HG03565 (cell line): Measurements from ENCODE around the gene FAM187B.
"Not testable (repeated sequence)": the region's sequence is repeated elsewhere in the genome, so short reads cannot be mapped to it uniquely, and the experiment has no call there.

Experiments
- ATAC-seq: cut with Tn5 transposase; IDR thresholded peaks from one replicate; pipeline ENCODE4 v1.9.1; 2021; ENCODE audit warnings: mild to moderate bottlenecking, moderate library complexity; ENCODE audit not compliant: unreplicated experiment

FAM187B gene

DNA sequence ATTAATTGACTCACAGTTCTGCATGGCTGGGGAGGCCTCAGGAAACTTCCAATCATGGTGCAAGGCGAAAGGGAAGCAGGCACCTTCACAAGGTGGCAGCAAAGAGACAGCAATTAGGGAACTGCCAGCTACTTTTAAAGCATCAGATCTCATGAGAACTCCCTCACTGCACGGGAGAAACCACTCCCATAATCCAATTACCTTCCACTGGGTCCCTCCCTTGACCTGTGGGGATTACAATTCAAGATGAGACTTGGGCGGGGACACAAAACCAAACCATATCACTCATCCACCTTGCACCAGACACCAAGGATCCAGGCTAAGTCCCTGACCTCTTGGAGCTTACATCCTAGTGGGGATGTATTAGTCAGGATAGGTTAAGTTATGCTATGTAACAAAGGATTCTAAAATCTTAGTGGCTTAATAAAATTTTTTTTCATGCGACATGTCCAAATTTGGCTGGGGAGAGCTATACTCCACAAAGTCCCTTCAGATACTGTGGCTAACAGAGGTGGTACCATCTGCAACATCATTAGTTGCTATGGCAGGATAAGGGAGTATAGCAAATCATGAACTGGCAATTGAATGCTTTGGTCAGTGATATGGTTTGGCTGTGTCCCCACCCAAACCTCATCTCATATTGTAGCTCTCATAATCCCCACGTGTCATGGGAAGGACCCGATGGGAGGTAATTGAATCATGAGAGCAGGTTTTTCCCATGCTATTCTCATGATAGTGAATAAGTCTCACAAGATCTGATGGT lies 8.3 kb upstream of the FAM187B start:
- ATAC-seq, result no peak

DNA sequence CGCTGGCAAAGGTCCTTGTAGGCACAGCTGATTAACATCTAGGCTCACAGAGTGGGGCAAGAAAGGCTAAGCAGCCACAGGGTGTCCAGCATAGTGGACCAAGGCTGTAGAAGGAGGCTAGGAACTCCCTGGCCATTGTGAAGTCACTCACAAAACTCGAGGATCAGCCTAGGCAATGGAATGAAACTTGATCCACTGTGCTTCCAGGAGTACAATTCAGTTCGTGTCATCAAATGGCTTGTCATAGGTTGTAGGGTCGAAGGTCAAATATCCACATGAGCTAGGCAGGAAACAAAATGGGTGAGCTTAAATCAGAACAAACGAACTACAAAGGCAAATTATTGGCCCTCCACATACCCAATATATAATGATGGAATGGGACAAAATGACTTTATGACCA lies 4.4 kb upstream of the FAM187B start:
- ATAC-seq, result no peak

DNA sequence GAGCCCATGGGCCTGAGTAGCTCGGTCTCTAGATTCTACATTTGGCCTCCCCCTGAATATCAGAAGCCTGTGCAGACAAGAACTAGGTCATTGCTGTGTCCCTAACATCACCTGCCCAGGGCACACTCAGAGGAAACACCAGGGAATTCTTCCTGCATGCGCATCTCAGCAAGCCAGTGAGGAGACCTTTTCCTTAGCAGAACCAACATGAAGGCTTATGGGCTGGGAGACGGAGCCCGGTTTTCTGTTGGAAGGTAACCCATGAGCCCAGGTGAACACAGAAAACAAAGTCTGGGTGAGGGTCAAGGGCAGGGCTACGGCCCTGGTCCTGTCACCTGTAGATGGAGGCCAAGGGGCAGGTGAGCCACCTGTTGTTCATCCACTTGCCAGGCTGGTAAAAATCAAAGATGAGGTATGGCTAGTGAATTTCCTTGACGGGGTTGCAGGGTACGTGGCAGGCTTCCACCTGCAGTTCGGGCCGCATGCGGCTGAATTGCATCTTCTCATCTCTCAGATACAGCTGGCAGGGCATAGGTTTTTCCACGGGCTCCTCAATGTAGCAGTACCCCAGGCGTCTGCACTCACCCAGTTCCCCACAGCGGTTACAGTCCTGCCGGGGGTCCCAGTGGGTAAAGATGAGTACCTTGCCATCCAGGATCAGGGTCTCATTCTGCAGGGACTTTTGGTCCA lies 3.6 kb upstream of the FAM187B start:
- ATAC-seq, result no peak

DNA sequence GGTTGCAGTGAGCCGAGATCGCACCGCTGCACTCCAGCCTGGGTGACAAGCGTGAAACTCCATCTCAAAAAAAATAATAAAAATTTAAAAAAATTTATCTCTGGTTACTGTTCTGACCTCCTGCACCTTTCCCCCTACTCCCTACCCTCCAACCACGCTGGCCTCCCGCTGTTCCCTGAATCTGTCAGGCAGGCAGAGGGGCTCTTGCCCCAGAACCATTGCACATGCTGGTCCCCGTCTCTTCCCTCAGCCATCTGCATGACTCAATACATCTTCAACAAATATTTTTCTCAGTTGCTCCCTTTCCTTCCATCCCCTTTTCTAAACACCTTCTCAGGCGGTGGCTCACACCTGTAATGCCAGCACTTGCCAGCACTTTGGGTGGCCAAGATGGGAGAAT lies 1.1 kb upstream of the FAM187B start:
- no peak for ATAC-seq

DNA sequence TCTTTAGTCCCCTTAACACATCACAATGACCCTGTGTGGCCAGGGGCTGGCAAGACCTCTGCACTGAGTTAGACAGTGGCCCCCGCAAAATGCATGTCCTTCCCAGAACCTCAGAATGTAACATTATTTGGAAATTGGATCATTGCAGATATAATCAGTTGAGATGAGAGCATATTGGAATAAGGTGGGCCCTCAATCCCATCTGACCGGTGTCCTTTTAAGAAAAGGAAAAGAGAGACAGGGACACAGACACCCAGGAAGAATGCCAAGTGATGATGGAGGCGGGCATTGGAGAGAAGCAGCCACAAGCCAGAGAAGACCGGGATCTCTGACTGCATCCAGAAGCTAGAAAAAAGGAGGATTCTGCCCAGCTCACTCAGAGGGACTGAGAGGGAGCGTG lies 1.8 kb downstream of the FAM187B start:
- ATAC-seq, result no peak

DNA sequence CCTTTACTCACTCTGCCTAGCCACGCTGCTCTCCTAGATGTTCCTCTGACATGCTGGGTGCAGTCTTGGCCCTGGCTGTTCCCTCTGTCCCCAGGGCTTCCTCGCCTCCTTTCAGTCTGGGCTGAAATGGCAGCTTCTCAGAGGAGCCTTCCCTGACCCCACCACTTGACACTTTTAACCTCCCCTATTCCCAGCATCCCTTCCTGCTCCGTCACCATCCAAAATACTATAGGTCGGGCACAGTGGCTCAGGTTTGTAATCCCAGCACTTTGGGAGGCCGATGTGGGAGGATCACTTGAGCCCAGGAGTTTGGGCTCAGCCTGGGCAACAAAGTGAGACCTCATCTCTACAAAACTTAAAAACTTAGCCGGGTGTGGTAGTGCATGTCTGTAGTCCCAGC lies 2.6 kb downstream of the FAM187B start:
- ATAC-seq, result no peak

DNA sequence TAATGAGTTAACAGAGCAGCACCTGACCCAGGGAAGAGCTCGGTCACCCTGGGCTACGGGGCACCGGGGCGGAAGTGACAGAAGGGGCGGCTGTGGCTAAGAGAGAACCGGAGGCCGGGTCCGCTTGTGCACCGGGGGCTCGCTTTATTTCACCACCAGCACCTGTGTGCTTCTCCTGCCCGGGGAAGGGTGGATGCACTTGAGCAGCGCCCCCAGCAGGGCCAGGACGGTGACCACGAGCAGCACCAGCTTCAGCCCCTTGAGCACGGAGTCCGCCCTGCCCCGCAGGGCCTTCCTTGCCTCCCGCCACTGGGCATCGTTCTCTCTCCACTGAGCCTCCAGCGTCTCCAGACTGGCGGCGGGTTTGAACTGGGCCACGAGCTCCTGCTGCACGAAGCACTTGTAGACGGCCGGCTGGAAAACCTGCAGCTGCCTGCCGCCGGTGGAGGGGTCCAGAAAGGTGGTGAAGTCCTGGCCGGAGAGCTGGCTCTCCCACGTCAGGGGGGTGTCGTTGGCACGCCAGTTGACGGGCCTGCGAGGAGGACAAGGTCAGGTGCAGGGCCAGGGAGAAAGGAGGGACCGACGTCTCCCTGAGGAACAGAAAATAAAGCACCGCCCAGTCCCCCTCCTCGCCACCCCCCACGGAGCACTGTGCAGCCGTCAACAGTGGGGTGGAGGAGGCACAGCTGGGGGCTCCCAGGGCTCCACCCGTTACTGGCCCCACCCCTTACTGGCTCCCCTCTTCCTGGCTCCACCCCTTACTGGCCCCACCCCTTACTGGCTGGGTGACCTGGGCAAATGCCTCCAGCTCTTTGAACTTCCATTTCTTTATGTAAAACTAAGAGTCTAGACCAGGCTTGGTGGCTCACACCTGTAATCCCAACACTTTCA lies 3.6 kb downstream of the FAM187B start:
- ATAC-seq, result no peak

DNA sequence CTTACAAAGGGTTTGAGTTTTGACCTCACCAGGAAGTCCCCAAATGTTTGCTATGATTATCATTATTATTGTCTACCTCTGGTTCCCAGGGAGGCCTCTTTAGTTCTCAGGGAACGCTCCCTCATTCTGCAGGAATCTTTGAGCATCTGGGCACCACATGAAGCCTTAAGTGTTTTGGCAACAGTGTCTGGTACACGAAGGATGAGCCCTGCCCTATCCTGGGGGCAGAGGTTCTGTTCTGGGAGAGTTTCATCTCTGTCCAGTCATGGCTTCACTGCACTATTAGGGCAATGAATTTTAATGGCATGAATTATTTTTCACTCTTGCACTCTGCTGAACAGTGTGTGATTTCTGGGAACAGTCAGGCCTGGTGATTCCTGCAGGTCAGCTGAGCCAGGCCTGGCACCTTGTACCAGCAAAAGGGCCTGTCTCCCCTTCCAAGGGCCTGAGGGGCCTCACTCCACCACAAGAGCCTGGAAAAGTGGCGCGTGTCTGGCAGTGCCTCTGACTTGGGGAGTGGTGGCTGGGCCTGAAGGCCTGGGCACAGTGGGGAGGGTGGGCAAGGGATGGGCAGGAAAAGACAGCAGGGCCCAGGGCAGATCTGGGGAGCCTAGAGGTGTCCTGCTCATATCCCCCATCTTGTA lies 4.6 kb downstream of the FAM187B start:
- ATAC-seq, result no peak

DNA sequence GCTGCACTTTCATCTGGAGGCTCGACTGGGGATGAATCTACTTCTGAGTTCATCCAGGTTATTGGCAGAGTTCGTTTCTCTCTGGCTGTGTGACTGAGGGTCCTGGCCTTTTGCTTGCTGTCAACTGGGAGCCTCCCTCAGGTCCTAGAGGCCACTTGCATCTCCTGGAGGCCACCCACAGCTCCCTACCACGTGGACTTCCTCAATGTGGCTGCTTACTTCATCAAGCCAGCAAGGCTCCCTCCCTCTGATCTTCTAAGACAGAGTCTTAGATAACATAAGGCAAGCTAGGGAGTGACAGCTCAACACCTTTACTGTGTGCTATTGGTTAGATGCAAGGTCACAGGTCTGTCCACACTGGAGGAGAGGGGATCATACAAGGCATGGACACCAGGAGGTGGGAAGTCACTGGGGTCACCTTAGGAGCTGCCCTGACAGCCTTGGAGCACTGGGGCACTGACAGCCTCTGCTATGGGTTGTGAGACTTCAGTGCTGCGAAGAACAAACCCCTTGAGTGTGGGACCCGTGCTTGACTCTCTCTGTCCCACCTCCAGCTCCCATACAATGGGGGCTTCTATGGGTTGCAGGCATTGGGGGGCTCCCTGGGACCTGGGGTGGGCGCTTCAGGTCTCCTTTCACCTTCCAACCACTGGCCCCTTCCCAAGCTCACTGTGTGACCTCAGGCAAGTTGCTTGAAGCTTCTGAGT lies 5.3 kb downstream of the FAM187B start:
- ATAC-seq, result no peak

DNA sequence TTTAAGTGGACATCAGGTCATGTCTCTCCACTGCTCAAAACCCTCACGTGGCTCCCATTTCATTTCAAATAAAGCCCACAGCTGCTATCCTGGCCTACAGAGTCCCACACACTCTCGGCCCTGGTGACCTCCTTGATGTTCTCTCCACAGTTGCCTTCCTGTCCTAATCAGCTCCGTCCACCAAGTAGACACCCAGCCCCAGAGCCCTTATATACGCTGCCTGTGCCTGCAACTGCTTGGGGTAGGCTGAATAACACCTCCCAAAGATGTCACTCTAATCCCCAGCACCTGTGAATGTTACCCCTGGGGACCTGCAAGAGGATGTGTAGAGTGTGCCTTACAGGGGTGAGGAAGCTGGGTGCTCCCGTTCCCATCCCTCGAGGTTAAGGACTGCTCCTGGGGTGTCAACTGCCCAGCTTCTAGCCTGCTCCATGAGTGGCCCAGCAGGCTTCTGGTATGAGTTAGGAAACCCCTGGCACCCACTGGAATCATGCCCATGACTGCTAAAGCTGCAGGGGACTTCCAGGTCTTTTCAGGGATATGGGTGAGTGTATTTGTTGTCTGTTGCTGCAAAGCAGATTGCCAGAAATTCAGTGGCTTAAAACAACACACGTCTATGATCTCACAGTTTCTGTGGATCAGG lies 6.0 kb downstream of the FAM187B start:
- no peak for ATAC-seq

DNA sequence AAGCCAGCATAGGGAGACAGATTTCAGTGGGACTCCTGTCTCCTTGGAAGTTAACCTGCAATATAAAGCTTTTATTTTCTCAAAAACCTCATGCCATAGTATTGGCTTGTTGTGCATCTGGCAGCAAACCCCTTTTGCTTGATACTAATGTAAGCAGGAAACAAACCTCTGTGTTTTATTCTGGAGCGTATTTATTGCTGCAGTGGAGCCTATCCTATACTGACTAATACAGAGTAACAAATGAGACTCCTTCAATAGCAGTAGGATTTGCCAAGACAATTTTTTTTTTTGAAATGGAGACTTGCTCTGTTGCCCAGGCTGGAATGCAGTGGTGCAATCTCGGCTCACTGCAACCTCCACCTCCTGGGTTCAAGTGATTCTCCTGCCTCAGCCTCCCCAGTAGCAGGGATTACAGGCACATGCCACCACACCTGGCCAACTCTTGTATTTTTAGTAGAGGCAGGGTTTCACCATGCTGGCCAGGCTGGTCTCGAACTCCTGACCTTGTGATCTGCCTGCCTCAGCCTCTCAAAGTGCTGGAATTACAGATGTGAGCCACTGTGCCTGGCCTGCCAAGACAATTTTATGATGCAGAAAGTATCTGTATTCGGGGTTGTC lies 7.5 kb downstream of the FAM187B start:
- not testable (repeated sequence) for ATAC-seq

DNA sequence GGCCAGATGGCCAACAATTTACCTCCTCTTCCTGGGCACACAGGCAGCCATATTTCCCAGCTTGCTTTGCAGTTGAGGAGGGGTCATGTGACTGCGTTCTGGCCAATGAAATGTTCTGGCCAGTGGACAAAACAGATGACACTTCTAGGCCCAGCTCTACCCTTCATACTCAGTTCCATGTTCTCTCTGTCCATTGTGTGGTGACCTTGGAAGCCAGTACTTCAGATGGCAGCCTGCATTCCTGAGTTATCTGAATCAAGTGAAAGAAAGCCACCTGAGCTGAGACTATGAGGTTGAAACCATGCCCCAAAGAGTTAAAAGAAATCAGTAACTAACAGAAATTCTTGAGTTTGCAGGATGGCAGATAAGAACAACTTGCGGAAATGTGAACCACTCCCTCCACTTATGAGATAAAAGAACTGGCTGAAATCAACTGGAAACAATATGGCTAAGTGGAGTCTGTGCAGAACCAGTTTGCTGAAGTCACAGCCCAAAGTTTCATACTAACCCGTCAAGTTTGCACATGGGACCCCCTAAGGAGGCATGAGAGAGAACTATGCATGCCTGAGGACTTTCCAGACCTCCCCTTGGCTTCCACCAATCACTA lies 8.1 kb downstream of the FAM187B start:
- no peak for ATAC-seq

DNA sequence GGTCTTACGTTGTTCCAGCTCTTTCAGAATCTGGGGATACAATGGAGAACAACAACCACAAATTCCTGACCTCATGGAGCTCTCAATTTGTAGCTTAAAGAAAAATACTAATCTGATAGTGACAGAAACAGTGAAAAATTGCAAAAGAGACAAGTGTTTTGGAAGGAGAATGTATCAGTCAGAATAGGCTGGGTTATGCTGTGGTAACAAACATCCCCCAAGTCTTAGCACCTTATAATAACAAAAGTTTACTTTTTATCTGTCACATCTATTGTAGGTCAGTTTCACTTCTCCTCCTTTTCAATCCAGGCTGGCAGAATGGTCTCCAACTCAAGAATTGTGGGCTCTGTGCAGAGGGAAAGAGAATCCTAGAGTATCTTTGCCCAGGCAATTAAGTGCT lies 9.5 kb downstream of the FAM187B start:
- no peak for ATAC-seq

DNA sequence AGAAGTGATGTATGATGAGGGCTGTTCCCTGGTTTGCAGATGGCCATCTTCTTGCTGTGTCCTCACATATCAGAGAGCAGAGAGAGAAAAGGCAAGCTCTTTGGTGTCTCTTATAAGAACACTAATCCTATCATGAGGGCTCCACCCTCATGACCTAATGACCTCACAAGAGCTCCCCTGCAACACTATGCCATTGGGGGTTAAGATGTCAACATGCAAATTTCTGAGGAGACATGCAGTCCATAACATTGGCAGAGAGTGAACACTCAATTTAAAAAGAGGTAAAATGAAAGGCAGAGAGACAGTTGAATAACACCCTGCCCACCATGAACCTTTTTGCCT lies 10.9 kb downstream of the FAM187B start:
- no peak for ATAC-seq

DNA sequence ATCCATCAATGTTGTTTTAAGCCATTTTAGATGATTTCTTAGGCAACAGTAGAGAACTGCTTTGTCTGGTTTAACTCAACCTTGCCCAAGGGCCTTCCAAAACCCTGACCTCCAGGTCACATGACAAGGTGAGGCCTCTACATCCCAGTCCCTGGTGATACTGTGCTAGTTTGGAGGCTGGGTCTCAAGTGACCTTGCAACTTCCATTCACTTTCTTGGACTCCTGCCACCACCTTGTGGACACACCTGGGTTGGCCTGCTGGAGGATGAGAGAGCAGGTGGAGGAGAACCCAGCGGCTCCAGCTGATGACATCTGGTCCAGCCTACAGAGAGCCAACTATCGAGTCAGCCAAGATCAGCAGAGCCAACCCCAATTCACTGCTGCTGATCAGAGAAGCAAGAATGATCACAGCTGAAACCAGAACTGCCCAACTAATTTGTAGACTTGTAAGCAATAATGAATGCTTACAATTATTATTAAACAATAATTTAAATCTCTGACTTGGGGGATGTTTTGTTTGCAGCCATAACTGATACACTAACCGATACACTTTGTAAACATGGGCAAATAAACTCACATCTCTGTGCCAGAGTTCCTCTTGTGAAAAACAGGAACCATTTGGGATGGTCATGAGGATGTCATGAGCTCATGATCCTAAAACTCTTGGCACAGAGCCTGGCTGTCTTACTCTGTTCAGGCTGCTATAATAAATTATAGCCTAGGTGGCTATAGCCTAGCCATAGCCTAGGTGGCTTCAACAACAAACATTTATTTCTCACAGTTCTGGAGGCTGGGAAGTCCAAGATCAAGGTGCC lies 11.5 kb downstream of the FAM187B start:
- no peak for ATAC-seq

DNA sequence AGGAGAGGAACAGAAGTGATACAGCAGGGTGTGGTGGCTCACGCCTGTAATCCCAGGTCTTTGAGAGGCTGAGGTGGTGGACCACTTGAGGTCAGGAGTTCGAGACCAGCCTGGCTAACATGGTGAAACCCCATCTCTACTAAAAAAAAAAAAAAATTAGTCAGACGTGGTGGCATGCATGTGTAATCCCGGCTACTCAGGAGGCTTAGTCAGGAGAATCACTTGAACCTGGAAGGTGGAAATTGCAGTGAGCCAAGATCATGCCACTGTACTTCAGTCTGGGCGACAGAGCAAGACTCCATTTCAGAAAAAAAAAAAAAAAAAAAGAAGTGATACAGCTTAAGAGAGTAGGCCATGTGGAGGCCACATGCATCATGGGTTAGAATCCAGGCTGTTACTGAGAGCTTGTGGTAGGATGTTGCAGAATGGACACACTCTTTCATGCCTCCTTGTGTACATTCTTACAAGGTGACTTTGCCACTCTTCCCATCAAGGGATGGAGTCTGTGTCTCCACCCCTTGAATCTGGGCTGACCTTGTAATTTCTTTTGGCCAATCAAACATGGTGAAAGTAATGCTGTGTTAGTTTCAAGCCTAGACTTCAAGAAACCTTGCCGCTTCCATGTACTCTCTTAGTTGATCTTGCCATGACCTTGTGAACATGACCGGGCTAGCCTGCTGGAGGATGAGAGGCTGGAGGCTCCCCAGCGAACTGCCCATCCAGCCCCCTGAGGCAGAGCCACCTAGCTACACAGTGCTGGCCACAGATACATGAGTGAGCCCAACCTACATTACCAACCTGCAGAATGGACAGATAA lies 12.3 kb downstream of the FAM187B start:
- ATAC-seq, result no peak

DNA sequence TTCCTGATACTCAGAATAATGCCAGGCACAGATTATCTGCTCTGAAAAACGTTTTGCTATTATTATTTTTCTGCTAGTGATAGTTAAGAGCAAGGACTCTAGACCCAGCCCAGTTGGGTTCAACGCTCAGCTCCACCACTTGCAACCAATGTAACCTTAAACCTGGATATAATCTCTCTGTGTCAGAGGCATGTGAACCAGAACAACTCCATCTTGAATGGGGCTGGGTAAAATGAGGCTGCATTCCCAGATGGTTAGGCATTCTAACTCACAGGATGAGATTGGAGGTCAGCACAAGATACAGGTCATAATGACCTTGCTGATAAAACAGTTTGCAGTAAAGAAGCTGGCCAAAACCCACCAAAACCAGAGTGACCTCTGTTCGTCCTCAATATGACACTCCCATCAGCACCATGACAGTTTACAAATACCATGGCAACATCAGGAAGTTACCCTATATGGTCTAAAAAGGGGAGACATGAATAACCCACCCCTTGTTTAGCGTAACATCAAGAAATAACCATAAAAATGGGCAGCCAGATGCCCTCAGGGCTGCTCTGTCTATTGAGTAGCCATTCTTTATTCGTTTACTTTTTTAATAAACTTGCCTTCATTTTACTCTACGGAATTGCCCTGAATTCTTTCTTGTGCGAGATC lies 13.6 kb downstream of the FAM187B start:
- no peak for ATAC-seq
